Measurements from ENCODE around the gene P2RY12.

P2RY12 gene

DNA sequence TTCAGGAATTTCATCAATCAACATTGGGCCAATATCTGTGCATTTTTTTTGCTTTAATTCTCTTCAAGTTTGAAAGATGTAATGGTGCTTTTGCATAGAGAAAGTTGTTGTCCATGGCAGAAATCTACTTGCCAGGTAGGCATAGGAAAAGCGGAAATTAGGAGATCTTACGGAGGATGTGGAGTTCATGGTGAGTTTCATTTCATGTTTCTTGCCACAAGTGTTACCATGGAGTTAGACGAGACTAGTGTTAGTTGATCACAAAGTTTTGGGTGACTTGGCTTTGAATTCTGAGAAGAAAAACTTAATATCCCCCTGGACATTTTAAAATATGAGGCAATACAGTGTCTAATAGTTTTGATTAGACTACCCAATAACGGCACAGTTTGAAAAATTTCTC is 54.2 kb downstream of the P2RY12 start:
- Histone ChIP-seq H3K9ac (ENCODE audit: low read length) (no peak overlapping the region), H3K27me3 (ENCODE audit: low read depth, low read length) (no peaks in the 10 kb centered on the region), H4K20me1 (ENCODE audit: insufficient read depth, low read length) (no peaks in the 10 kb centered on the region), H3K79me2 (ENCODE audit: low read length) (no peaks in the 10 kb centered on the region), H2AFZ (ENCODE audit: low read depth, low read length) (no peak overlapping the region), H3K4me2 (ENCODE audit: low read length) (peak overlapping the region; percentile 34), H3K4me3 (ENCODE audit: low read length) (no peak overlapping the region), H3K4me1 (ENCODE audit: low read length) (peaks cover 38% of the 10 kb centered on the region), H3K9me3 (ENCODE audit: insufficient read depth, low read length) (no peaks in the 10 kb centered on the region), H3K27ac (ENCODE audit: low read length) (no peak overlapping the region), H3K36me3 (replicated peaks; ENCODE audit: low read depth, low read length) (no peaks in the 10 kb centered on the region)
- TF ChIP-seq EZH2phosphoT487 (IDR thresholded peaks at IDR 0.05; ENCODE audit: low read depth), result no peak
- TF ChIP-seq, protein P1, sequence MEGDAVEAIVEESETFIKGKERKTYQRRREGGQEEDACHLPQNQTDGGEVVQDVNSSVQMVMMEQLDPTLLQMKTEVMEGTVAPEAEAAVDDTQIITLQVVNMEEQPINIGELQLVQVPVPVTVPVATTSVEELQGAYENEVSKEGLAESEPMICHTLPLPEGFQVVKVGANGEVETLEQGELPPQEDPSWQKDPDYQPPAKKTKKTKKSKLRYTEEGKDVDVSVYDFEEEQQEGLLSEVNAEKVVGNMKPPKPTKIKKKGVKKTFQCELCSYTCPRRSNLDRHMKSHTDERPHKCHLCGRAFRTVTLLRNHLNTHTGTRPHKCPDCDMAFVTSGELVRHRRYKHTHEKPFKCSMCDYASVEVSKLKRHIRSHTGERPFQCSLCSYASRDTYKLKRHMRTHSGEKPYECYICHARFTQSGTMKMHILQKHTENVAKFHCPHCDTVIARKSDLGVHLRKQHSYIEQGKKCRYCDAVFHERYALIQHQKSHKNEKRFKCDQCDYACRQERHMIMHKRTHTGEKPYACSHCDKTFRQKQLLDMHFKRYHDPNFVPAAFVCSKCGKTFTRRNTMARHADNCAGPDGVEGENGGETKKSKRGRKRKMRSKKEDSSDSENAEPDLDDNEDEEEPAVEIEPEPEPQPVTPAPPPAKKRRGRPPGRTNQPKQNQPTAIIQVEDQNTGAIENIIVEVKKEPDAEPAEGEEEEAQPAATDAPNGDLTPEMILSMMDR (IDR thresholded peaks at IDR 0.05; ENCODE audit: low read depth, low read length), result no peak

DNA sequence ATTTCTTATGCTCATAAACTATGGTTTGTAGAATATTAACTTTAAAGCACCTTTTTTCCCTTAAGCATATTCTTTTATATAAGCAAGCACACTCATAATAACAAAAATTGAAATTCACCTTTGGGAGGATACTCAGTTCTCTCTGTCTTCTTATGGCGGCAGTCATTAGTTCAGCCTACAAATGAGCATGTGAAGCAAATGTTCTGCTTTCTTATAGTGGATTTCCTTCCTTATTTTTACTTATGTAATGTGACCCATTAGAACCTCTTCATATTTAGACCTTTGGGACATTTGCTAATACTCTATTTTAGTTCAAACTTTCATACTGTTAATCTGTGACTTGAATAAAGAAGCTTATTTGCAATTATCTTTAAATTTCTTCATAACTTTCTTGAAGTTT is 55.2 kb downstream of the P2RY12 start, which contains the start of gene P2RY13:
Gene P2RY13, minus strand, starts transcription at position 187 of the 400 bp plus-strand sequence. Its CDS starts 21 bp downstream, at position 166.
- Histone ChIP-seq H3K27ac (ENCODE audit: low read length) (no peak within 1 kb of the TSS), H3K4me3 (ENCODE audit: low read length) (peak within 1 kb of the TSS; percentile 47), H3K4me2 (ENCODE audit: low read length) (peak within 1 kb of the TSS; percentile 61), H3K4me1 (ENCODE audit: low read length) (peaks cover 42% of the 10 kb centered on the region), H4K20me1 (ENCODE audit: insufficient read depth, low read length) (no peaks in the 10 kb centered on the region), H3K79me2 (ENCODE audit: low read length) (no peaks in the 10 kb centered on the region), H2AFZ (ENCODE audit: low read depth, low read length) (peak within 1 kb of the TSS; percentile 45; the same call in 1 of the 2 replicates), H3K9me3 (ENCODE audit: insufficient read depth, low read length) (no peaks in the 10 kb centered on the region), H3K27me3 (ENCODE audit: low read depth, low read length) (no peaks in the 10 kb centered on the region), H3K36me3 (replicated peaks; ENCODE audit: low read depth, low read length) (no peaks in the 10 kb centered on the region), H3K9ac (ENCODE audit: low read length) (no peak within 1 kb of the TSS)
- TF ChIP-seq EZH2phosphoT487 (IDR thresholded peaks at IDR 0.05; ENCODE audit: low read depth), result no peak
- TF ChIP-seq, protein P1 (IDR thresholded peaks at IDR 0.05; ENCODE audit: low read depth, low read length), result no peak

GRCh38 chr3:151328298-151328995 is 56.1 kb downstream of the P2RY12 start:
- Histone ChIP-seq H3K79me2 (ENCODE audit: low read length) (no peaks in the 10 kb centered on the region), H3K4me2 (ENCODE audit: low read length) (peak overlapping the region; percentile 61), H3K4me3 (ENCODE audit: low read length) (peak overlapping the region; percentile 47), H4K20me1 (ENCODE audit: insufficient read depth, low read length) (no peaks in the 10 kb centered on the region), H2AFZ (ENCODE audit: low read depth, low read length) (peak overlapping the region; percentile 45; the same call in 1 of the 2 replicates), H3K36me3 (replicated peaks; ENCODE audit: low read depth, low read length) (no peaks in the 10 kb centered on the region), H3K27ac (ENCODE audit: low read length) (no peak overlapping the region), H3K9ac (ENCODE audit: low read length) (no peak overlapping the region), H3K4me1 (ENCODE audit: low read length) (peaks cover 42% of the 10 kb centered on the region), H3K9me3 (ENCODE audit: insufficient read depth, low read length) (no peaks in the 10 kb centered on the region), H3K27me3 (ENCODE audit: low read depth, low read length) (no peaks in the 10 kb centered on the region)
- TF ChIP-seq, protein P1 (IDR thresholded peaks at IDR 0.05; ENCODE audit: low read depth, low read length), result no peak
- no peak for TF ChIP-seq EZH2phosphoT487 (IDR thresholded peaks at IDR 0.05; ENCODE audit: low read depth)

DNA sequence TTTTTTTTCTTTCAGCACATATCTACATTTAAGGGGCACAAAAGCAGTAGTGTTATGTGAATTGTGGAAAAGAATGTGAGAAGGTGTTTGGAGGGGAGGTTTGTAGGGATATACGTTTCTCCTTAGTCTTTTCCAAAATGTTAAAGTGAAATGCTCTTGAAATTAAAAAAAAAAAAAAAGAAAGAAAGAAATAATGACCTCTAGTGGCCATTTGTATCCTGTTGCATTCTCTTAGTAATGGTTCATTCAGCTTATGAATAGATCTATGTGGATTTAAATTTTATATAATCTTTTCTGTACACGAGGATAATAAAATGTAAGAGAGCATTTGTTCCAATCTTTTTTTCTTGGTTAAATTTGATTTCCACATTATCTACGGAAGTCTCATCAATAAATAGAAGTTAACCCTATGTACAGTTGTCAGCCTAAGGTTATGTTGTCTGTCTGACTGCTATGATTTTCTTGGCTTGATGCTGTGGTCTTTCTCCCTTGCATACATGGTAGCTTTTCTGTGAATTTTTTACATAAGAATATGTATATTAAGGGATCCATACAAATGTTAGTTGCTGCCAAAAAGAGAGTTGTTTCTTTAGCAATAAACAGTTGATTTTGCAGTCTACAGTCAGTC is 56.9 kb downstream of the P2RY12 start:
- H3K9ac ChIP-seq (ENCODE audit: low read length), result no peak overlapping the region
- no peaks in the 10 kb centered on the region for H3K79me2 ChIP-seq (ENCODE audit: low read length)
- H3K4me2 ChIP-seq (ENCODE audit: low read length), result peak overlapping the region; percentile 61
- TF ChIP-seq, protein P1 (IDR thresholded peaks at IDR 0.05; ENCODE audit: low read depth, low read length), result peak; percentile 62
- TF ChIP-seq EZH2phosphoT487 (IDR thresholded peaks at IDR 0.05; ENCODE audit: low read depth), result no peak
- no peaks in the 10 kb centered on the region for H3K9me3 ChIP-seq (ENCODE audit: insufficient read depth, low read length)
- peaks cover 42% of the 10 kb centered on the region for H3K4me1 ChIP-seq (ENCODE audit: low read length)
- H2AFZ ChIP-seq (ENCODE audit: low read depth, low read length), result no peak overlapping the region
- 0 out of 2 replicates have a peak overlapping the region, but pooled peaks have one; percentile 4 for H3K4me3 ChIP-seq (ENCODE audit: low read length)
- H3K27me3 ChIP-seq (ENCODE audit: low read depth, low read length), result no peaks in the 10 kb centered on the region
- H3K27ac ChIP-seq (ENCODE audit: low read length), result no peak overlapping the region
- no peaks in the 10 kb centered on the region for H4K20me1 ChIP-seq (ENCODE audit: insufficient read depth, low read length)
- H3K36me3 ChIP-seq (replicated peaks; ENCODE audit: low read depth, low read length), result no peaks in the 10 kb centered on the region

Measured in OCI-LY3 (cell line).